Measurements from ENCODE around the gene TNFRSF21. TPM values are rescaled to one million over a fixed set of nuclear protein-coding genes. Genes with fewer than 3 reads are reported as not detected.
A peak's percentile ranks its signal among the peaks of the same experiment; 100 is the strongest.
"Not testable (repeated sequence)": the region's sequence is repeated elsewhere in the genome, so short reads cannot be mapped to it uniquely, and the experiment has no call there.

TNFRSF21 gene
- total and polyA plus RNA-seq, 2 donors from 2014 or later, result 40.3 to 45.5 TPM

GRCh38 chr6:47278545-47278944 lies 31.2 kb downstream of the TNFRSF21 start:
- intact Hi-C loops (cut with DNase I), result no loop called here
- H3K9me3 ChIP-seq (ENCODE audit: control insufficient read depth in 2 of 3, insufficient read depth in 1 of 3, low read length in 3 of 3), result no peaks in the 10 kb centered on the region
- peaks cover 0 to 8% (median 2%) of the 10 kb centered on the region in 3 donors for H3K36me3 ChIP-seq (ENCODE audit: control insufficient read depth in 2 of 3, insufficient read depth in 3 of 3, low read length in 3 of 3)
- peak in 1 of 5 donors; percentile 26 for DNase-seq
- peaks cover 0 to 2% (median 0%) of the 10 kb centered on the region in 3 donors for H3K4me1 ChIP-seq (ENCODE audit: control insufficient read depth in 2 of 3, insufficient read depth in 2 of 3, low read depth in 1 of 3, low read length in 3 of 3)
- no peaks in the 10 kb centered on the region for H3K27me3 ChIP-seq (ENCODE audit: control insufficient read depth, insufficient read depth, low read length)
- no peak overlapping the region for H3K9ac ChIP-seq (ENCODE audit: low read length in 3 of 3)
- no peak overlapping the region for H3K4me3 ChIP-seq (ENCODE audit: low read length in 3 of 3)
- no peak for TF ChIP-seq CTCF (IDR thresholded peaks at IDR 0.05; ENCODE audit: borderline replicate concordance, extremely low read depth, insufficient read depth)
- no peak overlapping the region for H3K27ac ChIP-seq (ENCODE audit: low read depth in 2 of 2, low read length in 2 of 2)
- no peak for FAIRE-seq

- FAIRE-seq, result no peak
- no peak for DNase-seq
These were observed 32.0 kb downstream of the TNFRSF21 start for GRCh38 chr6:47277702-47278101.

GRCh38 chr6:47276377-47276776 lies 33.3 kb downstream of the TNFRSF21 start:
- Histone ChIP-seq H3K9ac (ENCODE audit: low read length in 3 of 3) (no peak overlapping the region), H3K36me3 (ENCODE audit: control insufficient read depth in 2 of 3, insufficient read depth in 3 of 3, low read length in 3 of 3) (peaks cover 0 to 2% (median 0%) of the 10 kb centered on the region in 3 donors), H3K4me1 (ENCODE audit: control insufficient read depth in 2 of 3, insufficient read depth in 2 of 3, low read depth in 1 of 3, low read length in 3 of 3) (peaks cover 0 to 2% (median 0%) of the 10 kb centered on the region in 3 donors), H3K27me3 (ENCODE audit: control insufficient read depth, insufficient read depth, low read length) (no peaks in the 10 kb centered on the region), H3K4me3 (ENCODE audit: low read length in 3 of 3) (no peak overlapping the region), H3K9me3 (ENCODE audit: control insufficient read depth in 2 of 3, insufficient read depth in 1 of 3, low read length in 3 of 3) (no peaks in the 10 kb centered on the region), H3K27ac (ENCODE audit: low read depth in 2 of 2, low read length in 2 of 2) (no peak overlapping the region)
- DNase-seq (peak in 1 of 5 donors; percentile 12), FAIRE-seq (no peak)
- no peak for TF ChIP-seq CTCF (IDR thresholded peaks at IDR 0.05; ENCODE audit: borderline replicate concordance, extremely low read depth, insufficient read depth)
- intact Hi-C loops (cut with DNase I), result no loop called here

More at GRCh38 chr6:47277702-47278101, 32.0 kb downstream of the TNFRSF21 start:
- Histone ChIP-seq H3K4me1 (ENCODE audit: control insufficient read depth in 2 of 3, insufficient read depth in 2 of 3, low read depth in 1 of 3, low read length in 3 of 3) (peaks cover 0 to 2% (median 0%) of the 10 kb centered on the region in 3 donors), H3K36me3 (ENCODE audit: control insufficient read depth in 2 of 3, insufficient read depth in 3 of 3, low read length in 3 of 3) (peaks cover 0 to 2% (median 0%) of the 10 kb centered on the region in 3 donors), H3K27ac (ENCODE audit: low read depth in 2 of 2, low read length in 2 of 2) (no peak overlapping the region), H3K9me3 (ENCODE audit: control insufficient read depth in 2 of 3, insufficient read depth in 1 of 3, low read length in 3 of 3) (no peaks in the 10 kb centered on the region), H3K27me3 (ENCODE audit: control insufficient read depth, insufficient read depth, low read length) (no peaks in the 10 kb centered on the region), H3K4me3 (ENCODE audit: low read length in 3 of 3) (no peak overlapping the region), H3K9ac (ENCODE audit: low read length in 3 of 3) (no peak overlapping the region)
- no peak for TF ChIP-seq CTCF (IDR thresholded peaks at IDR 0.05; ENCODE audit: borderline replicate concordance, extremely low read depth, insufficient read depth)
- intact Hi-C loops (cut with DNase I), result no loop called here

GRCh38 chr6:47275640-47276039 lies 34.1 kb downstream of the TNFRSF21 start:
- intact Hi-C loops (cut with DNase I), result no loop called here
- Histone ChIP-seq H3K9ac (ENCODE audit: low read length in 3 of 3) (no peak overlapping the region), H3K9me3 (ENCODE audit: control insufficient read depth in 2 of 3, insufficient read depth in 1 of 3, low read length in 3 of 3) (no peaks in the 10 kb centered on the region), H3K27me3 (ENCODE audit: control insufficient read depth, insufficient read depth, low read length) (no peaks in the 10 kb centered on the region), H3K36me3 (ENCODE audit: control insufficient read depth in 2 of 3, insufficient read depth in 3 of 3, low read length in 3 of 3) (peaks cover 0 to 2% (median 0%) of the 10 kb centered on the region in 3 donors), H3K4me1 (ENCODE audit: control insufficient read depth in 2 of 3, insufficient read depth in 2 of 3, low read depth in 1 of 3, low read length in 3 of 3) (peaks cover 0 to 2% (median 0%) of the 10 kb centered on the region in 3 donors), H3K27ac (ENCODE audit: low read depth in 2 of 2, low read length in 2 of 2) (no peak overlapping the region), H3K4me3 (ENCODE audit: low read length in 3 of 3) (no peak overlapping the region)
- no peak for TF ChIP-seq CTCF (IDR thresholded peaks at IDR 0.05; ENCODE audit: borderline replicate concordance, extremely low read depth, insufficient read depth)
- DNase-seq (no peak), FAIRE-seq (no peak)

- H3K36me3 ChIP-seq (ENCODE audit: control insufficient read depth in 2 of 3, insufficient read depth in 3 of 3, low read length in 3 of 3); H3K4me1 ChIP-seq (ENCODE audit: control insufficient read depth in 2 of 3, insufficient read depth in 2 of 3, low read depth in 1 of 3, low read length in 3 of 3); FAIRE-seq; intact Hi-C loops (cut with DNase I); H3K27ac ChIP-seq (ENCODE audit: low read depth in 2 of 2, low read length in 2 of 2); H3K9me3 ChIP-seq (ENCODE audit: control insufficient read depth in 2 of 3, insufficient read depth in 1 of 3, low read length in 3 of 3); H3K27me3 ChIP-seq (ENCODE audit: control insufficient read depth, insufficient read depth, low read length); H3K9ac ChIP-seq (ENCODE audit: low read length in 3 of 3); H3K4me3 ChIP-seq (ENCODE audit: low read length in 3 of 3); DNase-seq: not testable (repeated sequence)
These were observed 34.6 kb downstream of the TNFRSF21 start for GRCh38 chr6:47275132-47275531.

Measured in kidney (tissue), 14 donors.